T-cell (primary cell): ENCODE results near the gene ARMS2. TPM values are rescaled to one million over a fixed set of nuclear protein-coding genes. Genes with fewer than 3 reads are reported as not detected.

Experiments
- ATAC-seq, 4 experiments: fragments of 200-7000 bp in 3 of 4; fragments of 150-1000 bp in 1 of 4; cut with Tn5 transposase; replicated peaks in 1 of 4; 1 replicate in 3 of 4; 2 replicates in 1 of 4; pipeline ENCODE4 v1.10.0; 2021; ENCODE audit warnings: moderate library complexity in 3 of 4, mild to moderate bottlenecking in 2 of 4, moderate number of reproducible peaks in 1 of 4
- CTCF ChIA-PET, 2 donors: fragments of 300-600 bp; sonication (Branson Sonifier 250); formaldehyde crosslinking; loops; one replicate each; lab custom pipeline; 2022; ENCODE audit warnings: antibody characterized with exemption in 2 of 2; lab: Charles Lee
- POLR2A ChIA-PET, 2 donors: fragments of 300-600 bp; sonication (Branson Sonifier 250); formaldehyde crosslinking; loops; one replicate each; lab custom pipeline; 2022; ENCODE audit warnings: antibody characterized with exemption in 2 of 2; lab: Charles Lee
- DNase-seq, 35 experiments: peaks; one replicate each; pipeline versions ENCODE4 v3.0.0 to v3.0.0-alpha.2; 2013 to 2023
- H3K27ac ChIP-seq: one replicate; pipeline ENCODE4 v1.5.1; 2013; ENCODE audit warnings: low read length
- H3K27me3 ChIP-seq, 2 experiments: replicated peaks in 1 of 2; 1 replicate in 1 of 2; 2 replicates in 1 of 2; pipeline versions ENCODE4 v1.6.1 to v1.7.0; 2013; ENCODE audit warnings: low read length in 1 of 2, mixed read lengths in 1 of 2; ENCODE audit not compliant: control insufficient read depth in 2 of 2, insufficient read depth in 2 of 2; ENCODE audit errors: extremely low read depth in 1 of 2
- H3K36me3 ChIP-seq, 2 donors: 1 replicate in 1 of 2; 2 replicates in 1 of 2; pipeline versions ENCODE4 v1.6.1 to v1.7.0; 2013; ENCODE audit warnings: low read length in 1 of 2; ENCODE audit not compliant: control insufficient read depth in 2 of 2, insufficient read depth in 1 of 2; ENCODE audit errors: extremely low read depth in 1 of 2
- H3K4me1 ChIP-seq, 2 experiments: 1 replicate in 1 of 2; 2 replicates in 1 of 2; pipeline versions ENCODE4 v1.6.1 to v1.7.0; 2013; ENCODE audit warnings: low read length in 2 of 2, mixed read lengths in 1 of 2; ENCODE audit not compliant: insufficient read depth in 2 of 2, control insufficient read depth in 1 of 2; ENCODE audit errors: extremely low read depth in 1 of 2
- H3K4me3 ChIP-seq, 2 donors: 1 replicate in 1 of 2; 2 replicates in 1 of 2; pipeline versions ENCODE4 v1.5.1 to v1.7.0; 2013; ENCODE audit warnings: mild to moderate bottlenecking in 2 of 2, low read length in 1 of 2, moderate library complexity in 1 of 2; ENCODE audit not compliant: control insufficient read depth in 1 of 2; ENCODE audit errors: extremely low read depth in 1 of 2
- H3K9me3 ChIP-seq: 2 replicates; pipeline ENCODE4 v1.7.0; 2013
- H3K27ac Mint-ChIP-seq, 2 donors: one replicate each; pipeline ENCODE4 v1.8.0; 2020 to 2021; ENCODE audit warnings: mild to moderate bottlenecking in 2 of 2, mixed read lengths in 2 of 2
- H3K27me3 Mint-ChIP-seq, 2 donors: one replicate each; pipeline ENCODE4 v1.8.0; 2021 to 2022; ENCODE audit warnings: mixed read lengths in 2 of 2
- H3K36me3 Mint-ChIP-seq: one replicate; pipeline ENCODE4 v1.8.0; 2021; ENCODE audit warnings: mixed read lengths
- H3K4me1 Mint-ChIP-seq, 3 donors: one replicate each; pipeline ENCODE4 v1.8.0; 2020 to 2022; ENCODE audit warnings: mixed read lengths in 3 of 3, mild to moderate bottlenecking in 1 of 3
- H3K4me3 Mint-ChIP-seq, 3 donors: one replicate each; pipeline ENCODE4 v1.8.0; 2020 to 2022; ENCODE audit warnings: mild to moderate bottlenecking in 3 of 3, mixed read lengths in 3 of 3, moderate library complexity in 3 of 3
- H3K9me3 Mint-ChIP-seq, 3 donors: one replicate each; pipeline ENCODE4 v1.8.0; 2020 to 2022; ENCODE audit warnings: mixed read lengths in 3 of 3
- WGBS: methylation state at CpG from one replicate; pipeline ENCODE4 v1.1.5; 2013; ENCODE audit warnings: missing lambda C conversion rate; ENCODE audit not compliant: insufficient coverage; 5-methylcytosine and 5-hydroxymethylcytosine counted together
- total RNA-seq, 35 experiments: library from RNA in 6 of 35; stranded (reverse) in 6 of 35; fragments of 120-200 nt in 1 of 35; gene quantifications; one replicate each; pipeline versions ENCODE4 v1.2.1 to v1.2.4 and lab custom pipeline; 2013 to 2026

The ARMS2 gene
- total RNA-seq, 5 donors from 2014 or later (not counting 1 experiment from before 2014, with no cell fraction given), result not detected

DNA sequence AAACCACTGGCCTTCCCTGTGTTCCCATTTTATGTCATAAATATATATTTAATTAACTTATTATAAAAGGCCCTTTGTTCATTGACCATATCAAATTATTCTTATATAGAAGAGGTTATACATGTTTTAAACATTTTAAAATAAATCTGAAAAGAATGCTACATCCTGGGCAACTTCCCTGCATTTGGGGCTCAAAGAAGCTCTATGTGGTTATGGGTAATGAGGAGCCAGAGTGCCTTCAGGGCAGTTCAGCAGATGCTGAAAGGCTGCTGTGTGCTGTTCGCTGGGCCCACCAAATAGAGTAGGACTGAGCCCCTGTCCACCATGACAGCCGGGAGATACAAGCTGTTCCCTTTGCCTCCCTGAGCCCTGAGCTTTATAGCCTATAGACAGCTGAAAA, 42.8 kb downstream of the ARMS2 start:
- CTCF ChIA-PET, result no interaction called here
- Histone ChIP-seq H3K27me3 (peaks cover 0 to 12% of the 10 kb centered on the region in 2 experiments), H3K9me3 (no peaks in the 10 kb centered on the region), H3K27ac (no peak overlapping the region), H3K36me3 (no peaks in the 10 kb centered on the region), H3K4me1 (peaks cover 0 to 10% of the 10 kb centered on the region in 2 experiments), H3K4me3 (no peak overlapping the region)
- Mint-ChIP-seq H3K27ac (no peak overlapping the region), H3K4me3 (no peak overlapping the region), H3K4me1 (peaks cover 11 to 24% (median 14%) of the 10 kb centered on the region in 3 donors), H3K27me3 (peaks cover 0 to 8% of the 10 kb centered on the region in 2 donors), H3K36me3 (no peaks in the 10 kb centered on the region), H3K9me3 (no peaks in the 10 kb centered on the region)
- POLR2A ChIA-PET, result interaction anchor here in 1 of 2 donors (0.6 kb wide), 1 partner anchor 52 kb away, joined by 3 read pairs; no protein-coding TSS in a partner anchor
- ATAC-seq, result no peak
- WGBS, result 95% methylated on average over 2 of the region's 2 CpGs
- no peak for DNase-seq

DNA sequence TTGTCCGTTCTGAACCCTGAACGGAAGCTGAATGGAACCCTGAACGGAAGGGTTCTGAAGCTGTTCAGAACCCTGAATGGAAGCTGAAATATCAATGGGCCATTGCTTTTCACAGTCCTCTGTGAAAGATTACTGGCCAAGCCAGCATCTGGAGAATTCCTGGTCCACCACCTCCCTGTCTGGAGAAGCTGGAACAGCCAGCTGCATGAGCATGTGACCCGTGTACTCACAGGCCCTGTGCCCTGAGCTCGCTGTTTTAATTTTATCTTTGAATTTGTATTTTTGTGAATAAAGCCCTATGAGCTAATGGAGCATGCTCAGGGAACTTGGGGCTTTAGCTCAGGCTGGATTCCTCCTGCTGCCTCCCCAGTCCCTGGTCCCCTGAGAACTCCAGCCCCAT, 44.1 kb downstream of the ARMS2 start:
- no peak overlapping the region for H3K4me3 ChIP-seq
- no peak overlapping the region for H3K4me3 Mint-ChIP-seq
- DNase-seq, result no peak
- no peaks in the 10 kb centered on the region for H3K9me3 ChIP-seq
- ATAC-seq, result no peak
- peaks cover 11 to 21% (median 14%) of the 10 kb centered on the region in 3 donors for H3K4me1 Mint-ChIP-seq
- H3K36me3 ChIP-seq, result no peaks in the 10 kb centered on the region
- WGBS, result 90% methylated on average over 3 of the region's 5 CpGs
- H3K27ac Mint-ChIP-seq, result no peak overlapping the region
- no peak overlapping the region for H3K27ac ChIP-seq
- peaks cover 0 to 8% of the 10 kb centered on the region in 2 donors for H3K27me3 Mint-ChIP-seq
- CTCF ChIA-PET, result no interaction called here
- no peaks in the 10 kb centered on the region for H3K9me3 Mint-ChIP-seq
- peaks cover 0 to 10% of the 10 kb centered on the region in 2 experiments for H3K4me1 ChIP-seq
- H3K36me3 Mint-ChIP-seq, result no peaks in the 10 kb centered on the region
- POLR2A ChIA-PET, result no interaction called here
- peaks cover 0 to 12% of the 10 kb centered on the region in 2 experiments for H3K27me3 ChIP-seq

DNA sequence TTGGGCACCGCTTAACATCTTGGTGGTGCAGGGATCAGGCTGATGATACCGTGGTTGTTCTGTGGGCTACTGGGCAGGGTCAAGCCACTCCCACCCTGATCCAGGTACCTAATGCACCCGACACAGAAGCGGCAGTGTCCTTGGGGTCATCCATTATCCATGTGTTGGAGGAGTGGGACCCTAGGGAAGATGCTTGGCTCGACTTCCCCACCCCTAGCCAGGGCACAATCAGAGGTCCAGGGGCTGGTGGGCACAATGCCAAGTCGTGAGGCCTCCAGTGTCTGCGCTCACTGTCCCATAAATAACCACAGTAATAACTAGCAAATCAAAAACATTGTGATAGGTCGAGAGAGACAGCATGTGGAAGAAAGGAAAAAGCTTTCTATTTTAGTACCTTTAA, 44.6 kb downstream of the ARMS2 start:
- Histone ChIP-seq H3K4me1 (peaks cover 0 to 10% of the 10 kb centered on the region in 2 experiments), H3K9me3 (no peaks in the 10 kb centered on the region), H3K36me3 (no peaks in the 10 kb centered on the region), H3K27ac (no peak overlapping the region), H3K27me3 (peaks cover 0 to 10% of the 10 kb centered on the region in 2 experiments), H3K4me3 (no peak overlapping the region)
- DNase-seq, result no peak
- no peaks in the 10 kb centered on the region for H3K36me3 Mint-ChIP-seq
- 100% methylated on average over 1 of the region's 8 CpGs for WGBS
- POLR2A ChIA-PET, result no interaction called here
- H3K4me3 Mint-ChIP-seq, result no peak overlapping the region
- H3K27ac Mint-ChIP-seq, result no peak overlapping the region
- CTCF ChIA-PET, result no interaction called here
- H3K27me3 Mint-ChIP-seq, result peaks cover 0 to 5% of the 10 kb centered on the region in 2 donors
- peaks cover 11 to 19% (median 14%) of the 10 kb centered on the region in 3 donors for H3K4me1 Mint-ChIP-seq
- no peak for ATAC-seq
- no peaks in the 10 kb centered on the region for H3K9me3 Mint-ChIP-seq

DNA sequence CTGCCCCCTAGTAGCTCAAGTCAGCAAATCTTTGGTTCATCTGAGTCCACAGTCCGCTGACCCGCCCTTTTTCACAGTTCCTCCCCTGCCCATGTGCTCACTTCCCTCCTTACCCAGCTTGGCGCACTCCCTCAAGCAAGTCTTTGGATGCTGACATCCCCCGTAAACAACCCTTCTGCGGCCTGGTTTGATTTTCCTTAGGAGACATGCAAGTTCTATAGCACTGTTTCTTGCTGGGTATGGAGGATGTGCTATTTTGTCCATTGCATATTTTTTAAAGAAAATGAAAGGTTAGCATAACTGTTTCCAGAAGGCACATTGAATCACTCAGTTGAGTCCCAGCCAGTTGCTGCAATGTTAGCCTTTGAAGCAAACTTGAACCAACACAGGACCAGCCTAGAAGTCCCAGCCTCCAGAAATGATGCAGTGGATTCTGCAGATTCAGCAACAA, 45.1 kb downstream of the ARMS2 start:
- POLR2A ChIA-PET, result no interaction called here
- Histone ChIP-seq H3K36me3 (no peaks in the 10 kb centered on the region), H3K4me3 (no peak overlapping the region), H3K27ac (no peak overlapping the region), H3K27me3 (peaks cover 0 to 10% of the 10 kb centered on the region in 2 experiments), H3K9me3 (no peaks in the 10 kb centered on the region), H3K4me1 (peaks cover 0 to 10% of the 10 kb centered on the region in 2 experiments)
- CTCF ChIA-PET, result no interaction called here
- Mint-ChIP-seq H3K4me3 (no peak overlapping the region), H3K36me3 (no peaks in the 10 kb centered on the region), H3K27ac (no peak overlapping the region), H3K4me1 (peaks cover 11 to 18% (median 14%) of the 10 kb centered on the region in 3 donors), H3K27me3 (peaks cover 0 to 5% of the 10 kb centered on the region in 2 donors), H3K9me3 (no peaks in the 10 kb centered on the region)
- no peak for DNase-seq
- WGBS, result 49% methylated on average over 3 of the region's 5 CpGs
- ATAC-seq, result no peak

DNA sequence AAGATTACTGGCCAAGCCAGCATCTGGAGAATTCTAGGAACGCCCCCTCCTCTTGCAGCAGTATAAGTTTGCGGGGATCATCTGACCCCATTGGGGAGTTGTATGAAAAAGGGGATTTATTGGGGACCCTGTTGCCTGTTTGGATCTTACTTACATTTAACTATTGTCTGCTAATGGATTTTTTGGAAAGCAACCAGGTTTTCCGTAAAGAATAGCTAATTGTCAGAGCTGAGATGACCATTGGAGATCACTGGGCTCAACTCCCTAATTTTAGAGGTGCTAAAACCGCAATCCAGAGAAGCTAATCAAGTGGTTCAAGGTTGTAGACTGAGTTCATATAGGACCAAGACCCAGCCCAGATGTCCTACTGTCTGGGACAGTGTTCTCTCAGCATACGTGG, 45.7 kb downstream of the ARMS2 start:
- Mint-ChIP-seq H3K9me3 (no peaks in the 10 kb centered on the region), H3K27me3 (peaks cover 0 to under 1% of the 10 kb centered on the region in 2 donors), H3K36me3 (no peaks in the 10 kb centered on the region), H3K27ac (no peak overlapping the region), H3K4me3 (no peak overlapping the region), H3K4me1 (peaks cover 11 to 17% (median 14%) of the 10 kb centered on the region in 3 donors)
- 59% methylated on average over 3 of the region's 5 CpGs for WGBS
- H3K9me3 ChIP-seq, result no peaks in the 10 kb centered on the region
- POLR2A ChIA-PET, result no interaction called here
- peaks cover 0 to 10% of the 10 kb centered on the region in 2 experiments for H3K4me1 ChIP-seq
- peaks cover 0 to 7% of the 10 kb centered on the region in 2 experiments for H3K27me3 ChIP-seq
- no peaks in the 10 kb centered on the region for H3K36me3 ChIP-seq
- ATAC-seq, result no peak
- no peak overlapping the region for H3K27ac ChIP-seq
- CTCF ChIA-PET, result no interaction called here
- H3K4me3 ChIP-seq, result no peak overlapping the region
- DNase-seq, result no peak

DNA sequence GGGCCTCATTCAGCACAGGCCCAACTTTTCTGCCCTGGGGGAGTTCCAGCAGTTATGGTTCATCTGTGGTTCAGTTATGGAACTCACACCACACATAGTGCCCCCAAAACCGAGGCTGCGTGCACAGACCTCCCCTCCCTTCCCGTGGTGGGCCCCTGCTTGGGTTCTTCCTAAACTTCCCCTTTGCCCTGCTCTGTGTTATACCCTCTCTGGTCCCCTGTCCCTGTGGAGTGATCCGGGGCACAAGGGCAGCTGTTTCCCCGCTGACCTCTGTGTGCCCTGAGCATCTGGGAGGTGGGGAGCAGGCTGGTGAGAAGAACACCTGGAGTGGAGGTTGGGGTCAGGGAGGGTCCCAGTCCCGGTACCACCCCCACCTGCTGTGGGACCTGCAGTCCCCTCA, 46.3 kb downstream of the ARMS2 start:
- H3K27me3 Mint-ChIP-seq, result no peaks in the 10 kb centered on the region
- Histone ChIP-seq H3K4me3 (no peak overlapping the region), H3K4me1 (peaks cover 0 to 8% of the 10 kb centered on the region in 2 experiments), H3K27me3 (peaks cover 0 to 10% of the 10 kb centered on the region in 2 experiments), H3K36me3 (no peaks in the 10 kb centered on the region), H3K27ac (no peak overlapping the region), H3K9me3 (no peaks in the 10 kb centered on the region)
- WGBS, result no CpG with 5 or more reads among the region's 6 CpGs
- H3K27ac Mint-ChIP-seq, result no peak overlapping the region
- H3K36me3 Mint-ChIP-seq, result no peaks in the 10 kb centered on the region
- no peaks in the 10 kb centered on the region for H3K9me3 Mint-ChIP-seq
- ATAC-seq (no peak), DNase-seq (no peak)
- ChIA-PET CTCF (no interaction called here), POLR2A (no interaction called here)
- H3K4me3 Mint-ChIP-seq, result no peak overlapping the region
- peaks cover 10 to 13% (median 12%) of the 10 kb centered on the region in 3 donors for H3K4me1 Mint-ChIP-seq
